Measurements from ENCODE around the gene GOT1.

DNA sequence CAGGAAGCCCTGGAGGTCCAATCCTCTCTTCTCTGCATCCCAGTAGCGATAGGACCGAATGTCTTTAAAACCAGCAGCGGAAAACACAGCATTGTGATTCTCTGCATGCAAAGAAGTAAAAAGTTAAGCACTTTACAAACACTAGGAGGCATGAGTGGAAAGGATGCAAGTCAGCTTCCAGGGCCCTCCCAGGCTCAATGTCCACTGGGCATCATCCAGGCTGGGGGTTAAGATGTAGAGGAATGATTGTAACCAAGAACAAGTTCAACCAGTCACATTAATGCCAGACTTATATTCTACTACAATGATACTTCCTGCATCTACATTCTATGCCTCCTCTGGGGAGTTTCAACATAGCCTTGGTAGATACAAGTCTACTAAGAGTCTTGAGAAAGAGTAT, 24.3 kb downstream of the GOT1 start:
- TF ChIP-seq POLR2AphosphoS5 (IDR thresholded peaks at IDR 0.05; ENCODE audit: borderline replicate concordance, low read depth, low read length), result no peak
- no peak for TF ChIP-seq EZH2 (IDR thresholded peaks at IDR 0.05)
- no peak for TF ChIP-seq FOXP2 (optimal IDR thresholded peaks at IDR 0.05; ENCODE audit: control extremely low read depth, extremely low read length, insufficient read depth)

Measured in SK-N-MC (cell line).